ENCODE measurements around the gene PRKAG2.

The PRKAG2 gene

GRCh38 chr7:151775547-151776443, 101.1 kb downstream of the PRKAG2 start:
- Mint-ChIP-seq H3K36me3 (peaks cover 6 to 24% of the 10 kb centered on the region in 2 donors), H3K27me3 (no peaks in the 10 kb centered on the region), H3K27ac (no peak overlapping the region), H3K4me1 (peaks cover 0 to 3% of the 10 kb centered on the region in 2 donors), H3K9me3 (no peaks in the 10 kb centered on the region), H3K4me3 (no peak overlapping the region)
- no peak for DNase-seq
- ATAC-seq (replicated peaks): no peak

DNA sequence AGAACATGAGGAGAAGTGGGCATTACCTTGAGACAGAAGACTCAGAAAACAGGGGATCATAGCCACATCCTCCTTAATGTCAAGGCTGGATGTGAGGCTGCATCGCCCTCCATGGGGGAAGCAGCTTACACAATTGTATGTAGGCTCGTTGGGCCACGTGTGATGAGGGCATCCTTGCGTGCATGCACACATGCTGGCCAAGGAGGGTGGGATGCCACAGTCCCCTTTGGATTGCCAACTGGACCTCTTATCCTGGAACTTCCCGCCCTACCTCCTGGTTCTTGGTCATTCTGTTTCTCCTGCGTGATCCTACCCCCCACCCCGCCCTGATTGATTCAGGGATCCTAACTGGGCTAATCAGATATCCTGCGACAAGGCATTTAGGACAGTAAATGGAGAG, 102.0 kb downstream of the PRKAG2 start:
- Mint-ChIP-seq H3K27me3 (no peaks in the 10 kb centered on the region), H3K27ac (no peak overlapping the region), H3K36me3 (peaks cover 3 to 19% of the 10 kb centered on the region in 2 donors), H3K9me3 (no peaks in the 10 kb centered on the region), H3K4me1 (peaks cover 6 to 7% of the 10 kb centered on the region in 2 donors), H3K4me3 (no peak overlapping the region)
- no peak for ATAC-seq (replicated peaks)
- no peak for DNase-seq

- no peak overlapping the region for H3K4me3 Mint-ChIP-seq
- peaks cover 8 to 15% of the 10 kb centered on the region in 2 donors for H3K4me1 Mint-ChIP-seq
- no peaks in the 10 kb centered on the region for H3K9me3 Mint-ChIP-seq
- H3K27me3 Mint-ChIP-seq: no peaks in the 10 kb centered on the region
- H3K27ac Mint-ChIP-seq: no peak overlapping the region
- H3K36me3 Mint-ChIP-seq: peaks cover 0 to 16% of the 10 kb centered on the region in 2 donors
- ATAC-seq (replicated peaks): no peak
- no peak for DNase-seq
Observed at GRCh38 chr7:151773797-151774196, 103.1 kb downstream of the PRKAG2 start.

DNA sequence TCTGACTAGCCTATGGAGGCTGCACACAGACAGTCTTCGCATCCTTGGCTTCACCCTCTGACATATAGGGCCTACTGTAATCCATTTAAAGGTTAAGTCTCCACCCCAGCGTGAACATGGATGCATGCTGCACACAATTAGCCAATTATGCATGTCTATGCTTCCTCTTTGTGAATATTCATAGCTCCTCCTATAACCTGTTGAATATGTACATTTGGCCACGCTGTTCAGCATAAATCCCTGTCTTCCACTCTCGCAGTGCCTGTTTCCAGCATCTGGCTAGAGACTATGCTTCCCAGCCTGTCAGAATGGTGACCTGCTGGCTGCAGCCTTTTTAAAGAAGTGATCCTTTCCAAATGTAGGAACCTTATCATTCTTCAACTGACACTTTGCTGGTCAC, 106.7 kb downstream of the PRKAG2 start:
- Mint-ChIP-seq H3K9me3 (peaks cover 3% of the 10 kb centered on the region in 2 donors), H3K4me1 (peaks cover 5 to 28% of the 10 kb centered on the region in 2 donors), H3K27me3 (no peaks in the 10 kb centered on the region), H3K4me3 (no peak overlapping the region), H3K36me3 (peaks cover 8 to 19% of the 10 kb centered on the region in 2 donors), H3K27ac (peak overlapping the region; percentile 38)
- DNase-seq (no peak), ATAC-seq (replicated peaks) (no peak)

GRCh38 chr7:151769188-151769821, 107.6 kb downstream of the PRKAG2 start:
- Mint-ChIP-seq H3K4me1 (peaks cover 5 to 28% of the 10 kb centered on the region in 2 donors), H3K27ac (no peak overlapping the region), H3K27me3 (no peaks in the 10 kb centered on the region), H3K36me3 (peaks cover 12 to 28% of the 10 kb centered on the region in 2 donors), H3K4me3 (no peak overlapping the region), H3K9me3 (peaks cover 9 to 11% of the 10 kb centered on the region in 2 donors)
- peak; percentile 61 for ATAC-seq (replicated peaks)
- DNase-seq: no peak

- Mint-ChIP-seq H3K4me3 (no peak overlapping the region), H3K4me1 (peaks cover 5 to 28% of the 10 kb centered on the region in 2 donors), H3K27ac (peak overlapping the region; percentile 67), H3K27me3 (no peaks in the 10 kb centered on the region), H3K9me3 (peaks cover 9 to 11% of the 10 kb centered on the region in 2 donors), H3K36me3 (peaks cover 12 to 30% of the 10 kb centered on the region in 2 donors)
- no peak for ATAC-seq (replicated peaks)
- no peak for DNase-seq
Observed at GRCh38 chr7:151768805-151769187, 108.1 kb downstream of the PRKAG2 start.

- Mint-ChIP-seq H3K36me3 (peaks cover 12 to 31% of the 10 kb centered on the region in 2 donors), H3K9me3 (peaks cover 9 to 11% of the 10 kb centered on the region in 2 donors), H3K27ac (no peak overlapping the region), H3K4me1 (peaks cover 5 to 28% of the 10 kb centered on the region in 2 donors), H3K4me3 (no peak overlapping the region), H3K27me3 (no peaks in the 10 kb centered on the region)
- DNase-seq (no peak), ATAC-seq (replicated peaks) (peak; percentile 83 to 86)
Observed at GRCh38 chr7:151767557-151767956, 109.4 kb downstream of the PRKAG2 start.

DNA sequence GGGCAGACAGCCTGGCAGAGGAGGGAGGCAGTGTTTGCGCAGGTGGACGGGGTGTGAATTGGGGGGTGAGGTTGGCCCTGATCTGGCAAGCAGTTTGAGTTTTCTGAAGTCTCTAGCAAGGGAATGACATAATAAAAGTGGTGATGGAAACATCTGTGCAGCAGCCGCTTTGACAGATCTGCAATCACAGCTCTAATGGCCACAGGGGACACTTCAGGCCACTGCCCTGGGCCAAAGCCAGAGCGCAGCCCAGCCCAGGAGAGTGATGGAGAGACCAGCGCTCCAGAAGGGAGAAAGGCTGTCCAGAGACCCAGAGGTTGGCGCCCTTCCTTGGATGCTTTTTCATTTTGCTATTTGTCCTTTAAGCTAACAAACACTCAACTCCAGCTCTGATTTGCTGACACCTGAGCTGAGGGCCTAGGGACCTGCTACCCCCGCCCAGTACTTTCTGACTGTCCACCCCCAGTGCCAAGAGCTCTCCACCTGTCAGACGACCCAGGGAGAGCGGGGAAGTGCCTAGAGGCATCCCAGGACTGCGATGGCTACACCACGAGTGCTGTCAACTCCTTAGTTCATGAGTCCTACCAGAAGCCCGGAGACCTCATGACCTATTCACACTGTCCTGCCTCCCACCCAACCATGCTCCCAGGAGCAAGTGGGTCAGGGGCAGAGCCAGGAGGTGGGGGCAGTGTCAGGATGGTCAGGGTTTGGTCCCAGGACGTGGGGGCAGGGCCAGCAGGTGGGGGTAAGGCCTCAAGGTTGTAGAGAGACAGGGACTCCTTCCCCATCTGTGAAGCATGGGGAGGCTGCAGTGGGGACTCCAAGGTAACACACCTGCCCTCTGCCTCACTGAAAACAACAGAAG, 112.6 kb downstream of the PRKAG2 start:
- Mint-ChIP-seq H3K27ac (peak overlapping the region; percentile 47), H3K36me3 (peaks cover 12 to 26% of the 10 kb centered on the region in 2 donors), H3K27me3 (no peaks in the 10 kb centered on the region), H3K4me1 (peaks cover 9 to 28% of the 10 kb centered on the region in 2 donors), H3K9me3 (peaks cover 9 to 11% of the 10 kb centered on the region in 2 donors), H3K4me3 (no peak overlapping the region)
- DNase-seq: no peak
- ATAC-seq (replicated peaks): no peak

GRCh38 chr7:151763420-151763984, 113.4 kb downstream of the PRKAG2 start:
- H3K27ac Mint-ChIP-seq: peak overlapping the region; percentile 47
- peaks cover 9 to 23% of the 10 kb centered on the region in 2 donors for H3K4me1 Mint-ChIP-seq
- no peak overlapping the region for H3K4me3 Mint-ChIP-seq
- ATAC-seq (replicated peaks): no peak
- no peak for DNase-seq
- peaks cover 12 to 23% of the 10 kb centered on the region in 2 donors for H3K36me3 Mint-ChIP-seq
- H3K9me3 Mint-ChIP-seq: peaks cover 9 to 11% of the 10 kb centered on the region in 2 donors
- H3K27me3 Mint-ChIP-seq: no peaks in the 10 kb centered on the region

- Mint-ChIP-seq H3K27ac (no peak overlapping the region), H3K36me3 (peaks cover 12 to 23% of the 10 kb centered on the region in 2 donors)
Observed at GRCh38 chr7:151762583-151763245, 114.2 kb downstream of the PRKAG2 start.

GRCh38 chr7:151761957-151762356, 115.0 kb downstream of the PRKAG2 start:
- no peak for DNase-seq
- Mint-ChIP-seq H3K9me3 (peaks cover 9 to 11% of the 10 kb centered on the region in 2 donors), H3K36me3 (peaks cover 13 to 23% of the 10 kb centered on the region in 2 donors), H3K4me1 (peaks cover 9 to 13% of the 10 kb centered on the region in 2 donors), H3K27ac (no peak overlapping the region), H3K4me3 (no peak overlapping the region), H3K27me3 (no peaks in the 10 kb centered on the region)
- no peak for ATAC-seq (replicated peaks)

More at GRCh38 chr7:151762583-151763245, 114.2 kb downstream of the PRKAG2 start:
- Mint-ChIP-seq H3K9me3 (peaks cover 9 to 11% of the 10 kb centered on the region in 2 donors), H3K4me3 (no peak overlapping the region), H3K27me3 (no peaks in the 10 kb centered on the region), H3K4me1 (peaks cover 9 to 15% of the 10 kb centered on the region in 2 donors)
- DNase-seq (no peak), ATAC-seq (replicated peaks) (no peak)

- Mint-ChIP-seq H3K27me3 (no peaks in the 10 kb centered on the region), H3K9me3 (peaks cover 9 to 11% of the 10 kb centered on the region in 2 donors), H3K4me3 (no peak overlapping the region), H3K36me3 (peaks cover 13 to 26% of the 10 kb centered on the region in 2 donors), H3K4me1 (peaks cover 13 to 20% of the 10 kb centered on the region in 2 donors), H3K27ac (no peak overlapping the region)
- peak; percentile 67 to 68 for ATAC-seq (replicated peaks)
- no peak for DNase-seq
Observed at GRCh38 chr7:151761231-151761630, 115.7 kb downstream of the PRKAG2 start.

DNA sequence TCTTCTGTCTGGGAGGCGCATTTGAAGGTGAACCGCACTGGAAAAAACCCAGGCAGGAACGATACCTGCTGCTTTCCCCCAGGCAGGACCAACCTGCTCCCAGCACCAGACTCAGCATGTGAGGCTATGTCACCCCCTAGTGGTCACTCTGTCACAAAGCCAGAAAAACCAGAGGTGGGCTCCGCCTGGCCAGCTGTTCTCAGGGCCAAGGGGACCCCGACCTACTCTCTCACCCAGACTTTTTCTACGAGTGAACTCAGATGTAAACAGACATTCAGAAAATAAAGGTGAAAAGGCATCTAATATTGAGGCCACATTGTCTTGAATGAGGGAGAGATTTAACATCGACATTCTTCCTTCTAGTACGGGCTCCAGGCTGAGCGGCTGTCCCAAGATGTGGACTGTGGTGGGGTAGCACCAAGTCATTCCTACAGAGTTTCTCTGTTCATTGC, 117.3 kb downstream of the PRKAG2 start:
- DNase-seq: peak; percentile 36
- Mint-ChIP-seq H3K36me3 (peaks cover 6 to 13% of the 10 kb centered on the region in 2 donors), H3K4me1 (peaks cover 21 to 26% of the 10 kb centered on the region in 2 donors), H3K4me3 (no peak overlapping the region), H3K27ac (peak overlapping the region; percentile 37), H3K9me3 (peaks cover 1% of the 10 kb centered on the region in 2 donors), H3K27me3 (no peaks in the 10 kb centered on the region)
- ATAC-seq (replicated peaks): peak; percentile 74

Data from stimulated activated naive B cell treated with anti-CD40 and anti-IgM and Interleukin-4, amounts not matched to agents 10 μg/mL and 1 μg/mL and 100 μg/mL, for 72 hours (primary cell).